GM18526 (cell line): ENCODE data around the gene ENAH.

ENCODE experiments used
- POLR2A ChIP-seq: IDR thresholded peaks from 3 replicates; pipeline ENCODE4 v1.6.1; 2011; ENCODE audit not compliant: insufficient read length; ENCODE audit errors: extremely low read depth

The ENAH gene

GRCh38 chr1:225626698-225627097 lies 26.2 kb downstream of the ENAH start:
- TF ChIP-seq POLR2A = no peak

GRCh38 chr1:225617956-225618355 lies 35.0 kb downstream of the ENAH start:
- no peak for TF ChIP-seq POLR2A

DNA sequence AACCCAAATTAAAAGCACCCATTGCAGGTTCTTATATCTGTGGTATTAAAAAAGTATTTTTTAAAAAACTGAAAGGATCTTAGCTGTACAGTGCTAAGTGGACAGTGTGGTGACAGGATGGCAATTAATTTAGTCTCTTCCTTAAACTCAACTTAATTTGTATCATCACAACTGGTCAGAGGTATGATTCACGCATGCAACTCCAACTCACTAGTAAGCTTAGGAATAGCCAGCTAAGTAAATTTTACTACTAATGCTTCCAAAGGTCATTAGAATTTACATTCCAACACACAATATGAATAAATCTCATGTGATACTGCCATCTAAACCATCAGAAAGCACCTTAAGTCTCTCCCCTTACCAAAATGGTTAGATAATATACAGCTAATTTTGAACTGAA lies 35.4 kb downstream of the ENAH start:
- no peak for TF ChIP-seq POLR2A

- no peak for TF ChIP-seq POLR2A
Measured at GRCh38 chr1:225613006-225613405, 39.9 kb downstream of the ENAH start.

- no peak for TF ChIP-seq POLR2A
Measured at GRCh38 chr1:225612287-225612686, 40.6 kb downstream of the ENAH start.

- TF ChIP-seq POLR2A = no peak
Measured at GRCh38 chr1:225611537-225612223, 41.2 kb downstream of the ENAH start.

GRCh38 chr1:225610539-225610938 lies 42.4 kb downstream of the ENAH start:
- no peak for TF ChIP-seq POLR2A

DNA sequence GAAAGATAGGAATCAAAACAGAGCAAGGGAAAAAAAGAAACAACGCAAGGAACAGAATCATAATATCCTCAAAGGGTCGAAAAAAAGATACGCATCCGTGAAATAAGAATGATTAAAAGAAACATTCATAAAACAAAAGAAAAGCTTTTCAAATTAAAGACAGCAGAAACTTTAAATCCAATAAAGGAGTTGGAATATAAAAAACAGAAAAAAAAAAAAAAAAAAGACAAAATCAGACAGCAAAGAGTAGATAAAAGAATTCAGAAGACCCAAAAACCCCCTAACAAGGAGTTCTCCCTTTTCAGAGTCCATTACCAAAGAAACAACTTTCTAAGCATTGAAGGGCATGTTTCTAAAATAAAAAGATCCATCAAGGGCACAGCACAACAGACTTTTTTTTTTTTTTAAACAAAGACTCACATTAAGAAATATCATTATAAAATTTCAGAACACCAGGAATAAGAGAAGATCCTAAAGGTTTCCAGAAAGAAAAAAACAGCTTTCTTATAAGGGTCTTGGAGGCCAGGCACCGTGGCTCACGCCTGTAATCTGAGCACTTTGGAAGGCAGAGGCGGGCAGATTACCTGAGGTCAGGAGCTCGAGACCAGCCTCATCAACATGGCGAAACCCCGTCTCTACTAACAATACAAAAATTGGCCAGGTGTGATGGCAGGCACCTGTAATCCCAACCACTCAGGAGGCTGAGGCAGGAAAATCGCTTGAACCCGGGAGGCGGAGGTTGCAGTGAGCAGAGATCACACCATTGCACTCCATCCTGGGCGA lies 44.7 kb downstream of the ENAH start:
- no peak for TF ChIP-seq POLR2A

- no peak for TF ChIP-seq POLR2A
Measured at GRCh38 chr1:225607355-225607754, 45.6 kb downstream of the ENAH start.

GRCh38 chr1:225603538-225604354 lies 49.2 kb downstream of the ENAH start:
- no peak for TF ChIP-seq POLR2A

- TF ChIP-seq POLR2A = no peak
Measured at GRCh38 chr1:225602590-225603206, 50.2 kb downstream of the ENAH start.

- no peak for TF ChIP-seq POLR2A
Measured at GRCh38 chr1:225601902-225602589, 50.9 kb downstream of the ENAH start.

DNA sequence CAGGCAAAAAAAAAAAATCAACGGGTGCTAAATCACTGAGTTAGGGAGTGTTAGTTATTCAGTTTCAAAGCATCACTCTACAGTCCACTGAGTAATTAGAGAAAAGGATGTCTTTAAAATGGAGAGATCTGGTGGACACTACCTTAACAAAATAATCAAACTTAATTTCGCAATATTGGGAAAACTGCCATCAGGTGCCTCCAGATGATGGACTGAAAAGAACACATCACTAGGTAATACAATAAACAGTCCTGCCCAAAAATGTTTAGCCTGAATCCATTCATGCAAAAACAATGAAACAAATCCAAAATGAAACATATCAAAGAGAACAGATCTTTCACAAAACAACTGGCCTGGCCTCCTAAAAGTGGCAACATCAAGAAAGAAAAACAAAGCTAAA lies 54.1 kb downstream of the ENAH start:
- no peak for TF ChIP-seq POLR2A

GRCh38 chr1:225597926-225598575 lies 54.9 kb downstream of the ENAH start:
- no peak for TF ChIP-seq POLR2A

DNA sequence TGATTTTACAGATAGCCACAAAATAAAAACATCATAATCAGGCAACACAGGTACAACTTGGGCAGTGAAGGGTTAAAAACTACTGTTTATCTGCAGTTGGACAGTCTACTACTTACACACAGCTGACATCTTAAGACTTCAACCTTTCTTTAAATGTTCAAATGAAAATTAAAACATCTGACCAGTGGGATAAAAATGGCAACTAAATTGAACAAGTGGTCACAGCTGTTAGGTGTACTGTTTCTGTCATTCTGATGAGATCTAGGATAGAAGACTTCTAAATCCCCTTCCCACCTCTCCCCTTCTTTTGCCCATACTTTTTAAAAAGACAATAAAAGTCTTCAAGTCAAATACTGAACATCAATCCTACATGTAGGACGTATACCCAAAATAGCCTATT lies 56.2 kb downstream of the ENAH start:
- TF ChIP-seq POLR2A = no peak
